Cardiac muscle cell (in vitro differentiated cells and primary cell): ENCODE data around the gene SHC4. TPM values are rescaled to one million over a fixed set of nuclear protein-coding genes. Genes with fewer than 3 reads are reported as not detected.
"Not testable (repeated sequence)": the region's sequence is repeated elsewhere in the genome, so short reads cannot be mapped to it uniquely, and the experiment has no call there.

Experiments used
- DNase-seq, 2 donors: peaks; one replicate each; pipeline versions ENCODE4 v3.0.0 to v3.0.0-alpha.2; 2010 to 2017; ENCODE audit warnings: low read depth in 1 of 2, low spot score in 1 of 2
- H3K27ac ChIP-seq: fragments of 200-600 bp; sonication (generic); 2 replicates; pipeline ENCODE4 v1.5.1; 2016
- H3K27me3 ChIP-seq: fragments of 200-600 bp; sonication (generic); 2 replicates; pipeline ENCODE4 v1.6.0; 2016; ENCODE audit warnings: control low read depth
- H3K36me3 ChIP-seq: fragments of 200-600 bp; sonication (generic); 2 replicates; pipeline ENCODE4 v1.5.1; 2016; ENCODE audit warnings: control low read depth
- H3K4me1 ChIP-seq: fragments of 200-600 bp; sonication (generic); 2 replicates; pipeline ENCODE4 v1.8.1; 2017; ENCODE audit warnings: low read depth, mild to moderate bottlenecking, mixed run types
- H3K4me3 ChIP-seq: fragments of 200-600 bp; sonication (generic); 2 replicates; pipeline ENCODE4 v1.5.1; 2016; ENCODE audit warnings: mild to moderate bottlenecking
- H3K9me3 ChIP-seq: fragments of 200-600 bp; sonication (generic); 2 replicates; pipeline ENCODE4 v1.5.1; 2017; ENCODE audit warnings: low read depth, mild to moderate bottlenecking, control low read depth
- CTCF ChIP-seq: IDR thresholded peaks from 2 replicates; pipeline ENCODE4 v1.5.1; 2012; ENCODE audit warnings: low read depth, mild to moderate bottlenecking, low read length
- polyA plus RNA-seq: library from polyadenylated mRNA; unstranded; fragments of >200 nt; fragmentation: Nextera tagmentation; extraction: Ambion mirVana; gene quantifications from 2 replicates; pipeline ENCODE4 v1.2.1, GENCODE V29; 2016
- total RNA-seq: library from RNA; depleted of rRNA; stranded (reverse); fragments of >200 nt; gene quantifications from 2 replicates; pipeline ENCODE4 v1.2.3, GENCODE V29; 2016

SHC4 gene
- total and polyA plus RNA-seq, 2 experiments from 2014 or later, result 1.3 to 1.5 TPM

GRCh38 chr15:48914717-48915116 is 49.0 kb downstream of the SHC4 start:
- H3K36me3 ChIP-seq, result no peaks in the 10 kb centered on the region
- no peak for DNase-seq
- H3K4me1 ChIP-seq, result no peaks in the 10 kb centered on the region
- H3K9me3 ChIP-seq, result no peaks in the 10 kb centered on the region
- H3K4me3 ChIP-seq, result no peak overlapping the region
- H3K27ac ChIP-seq, result no peak overlapping the region
- no peak for TF ChIP-seq CTCF
- no peaks in the 10 kb centered on the region for H3K27me3 ChIP-seq

- H3K9me3 ChIP-seq, result no peaks in the 10 kb centered on the region
- TF ChIP-seq CTCF, result no peak
- no peaks in the 10 kb centered on the region for H3K4me1 ChIP-seq
- no peak overlapping the region for H3K4me3 ChIP-seq
- no peaks in the 10 kb centered on the region for H3K36me3 ChIP-seq
- no peak overlapping the region for H3K27ac ChIP-seq
- DNase-seq, result no peak
- H3K27me3 ChIP-seq, result no peaks in the 10 kb centered on the region
Measured at GRCh38 chr15:48913141-48913540, 50.6 kb downstream of the SHC4 start.

DNA sequence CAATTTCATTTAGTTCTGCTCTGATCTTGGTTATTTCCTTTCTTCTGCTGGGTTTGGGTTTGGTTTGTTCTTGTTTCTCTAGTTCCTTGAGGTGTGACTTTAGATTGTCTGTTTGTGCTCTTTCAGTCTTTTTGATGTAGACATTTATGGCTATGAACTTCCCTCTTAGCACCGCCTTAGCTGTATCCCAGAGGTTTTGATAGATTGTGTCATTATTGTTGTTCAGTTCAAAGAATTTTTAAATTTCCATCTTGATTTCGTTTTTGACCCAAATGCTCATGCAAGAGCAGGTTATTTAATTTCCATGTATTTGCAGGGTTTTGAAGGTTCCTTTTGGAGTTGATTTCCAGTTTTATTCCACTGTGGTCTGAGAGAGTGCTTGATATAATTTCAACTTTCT is 53.2 kb downstream of the SHC4 start:
- not testable (repeated sequence) for H3K4me3 ChIP-seq, H3K36me3 ChIP-seq, H3K4me1 ChIP-seq, H3K9me3 ChIP-seq, H3K27me3 ChIP-seq, DNase-seq, H3K27ac ChIP-seq

GRCh38 chr15:48909313-48909712 is 54.4 kb downstream of the SHC4 start:
- H3K27ac ChIP-seq, H3K4me1 ChIP-seq: not testable (repeated sequence)

DNA sequence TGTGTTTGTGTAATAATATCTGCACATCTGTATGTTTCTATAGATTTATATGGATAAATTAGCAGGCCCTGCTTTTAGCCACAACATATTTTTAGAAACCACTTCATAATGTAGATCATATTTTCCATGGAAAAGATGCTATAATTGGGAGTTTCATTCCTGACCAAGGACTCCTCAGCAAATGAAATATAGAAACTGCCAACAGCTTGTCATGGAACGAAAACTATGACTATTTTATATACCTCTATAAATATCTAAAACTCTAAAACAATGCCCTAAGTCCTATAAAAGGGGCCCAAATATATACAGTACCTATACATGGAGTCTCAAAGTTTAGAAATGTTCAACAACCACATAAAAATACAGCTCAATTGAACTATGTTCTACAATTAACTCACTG is 57.9 kb downstream of the SHC4 start:
- no peaks in the 10 kb centered on the region for H3K27me3 ChIP-seq
- TF ChIP-seq CTCF, result no peak
- H3K4me1 ChIP-seq, result no peaks in the 10 kb centered on the region
- no peak for DNase-seq
- no peaks in the 10 kb centered on the region for H3K9me3 ChIP-seq
- H3K27ac ChIP-seq, result no peak overlapping the region
- H3K4me3 ChIP-seq, result no peak overlapping the region
- no peaks in the 10 kb centered on the region for H3K36me3 ChIP-seq

More at GRCh38 chr15:48909313-48909712, 54.4 kb downstream of the SHC4 start:
- H3K9me3 ChIP-seq, DNase-seq, H3K4me3 ChIP-seq, H3K36me3 ChIP-seq, H3K27me3 ChIP-seq: not testable (repeated sequence)

GRCh38 chr15:48905216-48905615 is 58.5 kb downstream of the SHC4 start:
- Histone ChIP-seq H3K4me1 (no peaks in the 10 kb centered on the region), H3K27me3 (no peaks in the 10 kb centered on the region), H3K36me3 (no peaks in the 10 kb centered on the region), H3K9me3 (no peaks in the 10 kb centered on the region), H3K4me3 (no peak overlapping the region), H3K27ac (no peak overlapping the region)
- DNase-seq, result no peak
- TF ChIP-seq CTCF, result no peak

GRCh38 chr15:48904758-48905157 is 59.0 kb downstream of the SHC4 start:
- H3K4me3 ChIP-seq, result no peak overlapping the region
- no peaks in the 10 kb centered on the region for H3K36me3 ChIP-seq
- H3K4me1 ChIP-seq, result no peaks in the 10 kb centered on the region
- no peaks in the 10 kb centered on the region for H3K9me3 ChIP-seq
- H3K27me3 ChIP-seq, result no peaks in the 10 kb centered on the region
- DNase-seq, result no peak
- H3K27ac ChIP-seq, result no peak overlapping the region
- no peak for TF ChIP-seq CTCF
